GM19395 (cell line): Measurements from ENCODE around the gene REXO4.
A peak's percentile ranks its signal among the peaks of the same experiment; 100 is the strongest.

Experiments
- ATAC-seq: cut with Tn5 transposase; IDR thresholded peaks from one replicate; pipeline ENCODE4 v1.9.1; 2021; ENCODE audit warnings: mild to moderate bottlenecking, moderate library complexity; ENCODE audit not compliant: unreplicated experiment

Gene REXO4

DNA sequence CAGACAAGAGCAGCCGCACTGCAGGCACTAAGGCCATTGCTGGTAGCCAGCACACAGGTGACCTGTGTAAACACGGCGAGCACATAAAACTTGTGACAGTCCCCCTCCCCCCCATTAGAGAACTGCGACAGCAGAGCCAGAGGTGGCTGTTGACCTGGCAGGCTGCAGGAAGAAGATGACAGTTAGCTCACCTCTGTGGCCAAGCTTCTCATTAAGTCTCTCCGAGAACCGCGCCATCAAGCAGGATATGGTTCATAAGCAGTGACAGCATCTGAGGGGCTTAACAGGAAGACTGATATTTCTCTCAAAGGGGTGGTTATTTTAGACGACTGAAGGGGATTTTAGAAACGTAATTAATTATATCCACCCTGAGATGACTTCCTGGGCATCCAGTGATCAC, 47.1 kb downstream of the REXO4 start:
- ATAC-seq = no peak

DNA sequence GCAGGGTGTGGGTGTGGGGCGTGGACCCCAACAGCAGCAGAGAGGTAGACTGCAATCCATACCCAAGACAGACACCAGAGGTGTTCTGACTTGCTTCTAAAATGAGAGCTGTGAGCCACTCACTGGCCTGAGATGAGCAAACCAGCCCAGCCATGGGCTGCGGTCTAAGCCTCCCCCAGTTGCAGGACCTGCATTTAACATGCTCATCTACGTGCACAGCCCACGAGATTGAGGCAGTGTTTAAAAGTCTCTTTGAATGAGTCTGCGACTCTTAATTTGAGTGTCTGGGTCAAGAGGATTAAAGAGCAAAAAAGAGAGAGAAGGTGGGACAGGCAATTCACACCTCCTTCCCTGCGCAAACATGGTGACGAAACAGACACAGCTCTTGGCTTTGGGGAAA, 47.9 kb downstream of the REXO4 start:
- no peak for ATAC-seq

DNA sequence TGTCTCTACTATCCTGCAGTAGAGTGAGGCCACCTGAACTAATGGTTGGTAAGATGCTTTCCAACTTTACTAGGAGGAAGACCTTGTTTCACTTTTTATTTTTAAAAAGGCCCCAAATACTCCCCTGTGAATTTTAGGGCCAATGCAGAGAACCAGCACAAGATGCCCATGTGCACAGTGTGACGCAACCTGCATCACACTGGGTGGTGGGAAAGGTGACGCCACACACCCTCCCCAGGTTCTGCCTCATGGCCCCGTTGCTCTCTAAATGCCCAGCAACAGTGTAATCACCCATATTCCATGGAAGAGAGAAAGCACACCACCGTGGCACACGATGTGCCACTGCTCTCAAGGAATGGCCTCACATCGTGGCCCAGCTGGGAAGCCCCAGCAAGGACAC, 48.4 kb downstream of the REXO4 start:
- ATAC-seq = no peak

DNA sequence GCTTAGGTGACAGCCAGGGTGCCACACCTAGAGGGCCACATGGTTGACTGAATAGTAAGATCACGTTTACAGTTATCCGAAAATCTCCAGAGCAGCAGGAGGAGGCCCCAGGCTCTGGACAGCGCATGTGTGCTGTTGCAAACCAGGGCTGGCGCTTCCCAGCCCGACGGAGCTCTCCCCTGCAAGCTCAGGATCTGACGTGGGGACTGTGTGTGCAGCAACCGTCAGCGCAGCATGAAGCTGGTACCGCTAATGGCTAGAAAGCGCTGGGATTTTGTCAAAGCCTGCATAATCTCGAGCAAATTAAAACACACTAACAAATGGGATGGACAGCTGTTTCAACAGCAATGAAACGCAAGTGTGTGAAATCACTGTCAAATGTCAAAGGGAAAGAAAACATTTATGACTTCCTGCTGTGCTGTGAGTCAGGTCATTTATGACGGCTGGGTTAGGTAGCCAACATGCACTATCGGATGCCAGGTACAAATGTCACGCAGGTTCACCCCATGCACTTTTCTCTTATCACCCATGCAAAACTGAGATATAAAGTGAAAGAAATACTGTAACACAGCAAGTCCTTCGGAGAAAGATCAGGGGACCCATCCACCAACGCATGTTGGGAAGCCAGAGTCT, 49.4 kb downstream of the REXO4 start:
- ATAC-seq = no peak

DNA sequence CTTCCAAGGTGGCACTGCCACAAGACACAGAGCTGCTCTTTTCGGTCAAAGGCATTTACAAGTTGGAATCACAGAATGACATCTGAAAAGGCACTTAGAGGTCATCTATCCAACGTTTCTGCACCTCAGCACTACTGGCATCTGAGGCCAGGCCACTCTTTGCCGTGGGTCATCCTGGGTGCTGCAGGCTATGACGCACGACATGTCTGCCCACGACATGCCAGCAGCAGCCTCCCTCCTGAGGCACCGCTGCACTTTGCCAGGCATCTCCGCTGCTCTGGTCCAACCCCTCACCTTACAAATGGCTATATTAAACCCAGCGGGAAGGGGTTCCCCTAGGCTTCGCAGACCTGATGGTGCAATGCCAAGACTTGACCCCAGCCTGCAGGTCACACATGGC, 50.0 kb downstream of the REXO4 start:
- ATAC-seq = no peak

DNA sequence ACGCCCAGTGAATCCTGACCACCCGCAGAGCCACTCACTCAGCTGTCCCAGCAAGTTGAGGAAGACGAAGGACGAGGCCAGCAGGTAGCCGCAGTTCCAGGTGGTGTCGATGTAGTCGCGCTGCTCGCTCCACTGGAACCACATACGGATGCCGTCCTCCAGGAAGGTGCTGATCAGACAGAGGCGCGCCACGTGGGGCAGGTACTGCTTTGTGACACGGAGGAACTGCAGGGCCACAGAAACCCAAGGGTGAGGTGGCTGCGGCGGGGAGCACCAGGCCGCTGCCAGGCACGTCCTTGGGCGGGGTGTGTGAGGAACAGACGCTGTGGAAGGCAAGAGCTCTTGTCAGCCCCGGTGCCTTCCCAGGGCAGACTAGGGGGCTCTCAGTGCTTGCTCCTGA, 50.6 kb downstream of the REXO4 start:
- no peak for ATAC-seq

DNA sequence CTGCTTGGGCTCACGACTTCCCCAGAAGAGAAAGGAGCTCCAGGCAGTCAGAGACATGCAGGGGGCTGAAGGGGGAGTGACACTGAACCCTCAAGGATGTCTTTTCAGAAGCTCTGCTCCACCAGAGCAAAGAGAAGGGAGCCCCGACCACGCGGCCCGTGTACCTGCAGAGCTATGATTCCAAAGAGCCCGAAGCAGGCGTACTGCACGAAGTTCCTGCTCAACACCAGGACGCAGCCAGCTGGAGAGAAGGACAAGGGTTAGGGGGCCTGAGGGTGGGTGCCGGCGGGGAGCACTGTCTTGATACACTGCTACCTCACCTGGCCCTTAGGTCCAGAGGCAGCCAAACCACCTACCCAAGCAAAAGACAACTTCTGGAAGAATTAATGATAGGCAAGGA, 51.4 kb downstream of the REXO4 start:
- no peak for ATAC-seq

DNA sequence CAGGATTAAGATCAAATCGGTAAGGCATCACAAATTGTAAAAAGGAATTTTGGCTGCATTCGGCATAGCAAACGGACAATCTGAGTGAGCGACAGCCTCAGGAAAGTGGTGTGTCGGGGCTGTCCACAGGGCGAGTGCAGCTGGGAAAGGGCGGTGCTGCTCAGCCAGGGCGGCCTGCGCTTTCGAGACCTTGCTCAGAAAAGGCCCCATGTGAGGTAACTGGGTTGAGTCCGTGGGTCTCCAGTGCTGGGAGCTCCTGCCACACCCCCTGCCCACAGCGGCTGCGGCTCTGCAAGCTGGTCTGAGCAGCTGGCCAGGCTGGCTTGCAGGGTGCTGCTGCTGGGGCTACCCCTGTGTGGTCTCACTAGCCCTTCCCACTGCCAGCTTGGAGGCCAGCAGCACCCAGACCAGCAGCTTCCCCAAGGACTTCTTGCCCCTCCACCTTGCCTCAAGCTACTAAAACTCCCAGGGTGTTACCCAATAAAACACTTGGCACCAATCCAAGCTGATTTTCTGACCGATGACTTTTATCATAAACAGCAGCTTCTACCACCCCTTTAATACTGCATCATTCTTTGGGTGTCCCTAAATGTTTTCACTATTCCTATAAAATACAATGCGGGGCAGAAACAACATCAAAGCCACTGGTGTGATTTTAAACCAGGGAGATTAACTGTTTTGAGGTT, 55.3 kb downstream of the REXO4 start:
- no peak for ATAC-seq

DNA sequence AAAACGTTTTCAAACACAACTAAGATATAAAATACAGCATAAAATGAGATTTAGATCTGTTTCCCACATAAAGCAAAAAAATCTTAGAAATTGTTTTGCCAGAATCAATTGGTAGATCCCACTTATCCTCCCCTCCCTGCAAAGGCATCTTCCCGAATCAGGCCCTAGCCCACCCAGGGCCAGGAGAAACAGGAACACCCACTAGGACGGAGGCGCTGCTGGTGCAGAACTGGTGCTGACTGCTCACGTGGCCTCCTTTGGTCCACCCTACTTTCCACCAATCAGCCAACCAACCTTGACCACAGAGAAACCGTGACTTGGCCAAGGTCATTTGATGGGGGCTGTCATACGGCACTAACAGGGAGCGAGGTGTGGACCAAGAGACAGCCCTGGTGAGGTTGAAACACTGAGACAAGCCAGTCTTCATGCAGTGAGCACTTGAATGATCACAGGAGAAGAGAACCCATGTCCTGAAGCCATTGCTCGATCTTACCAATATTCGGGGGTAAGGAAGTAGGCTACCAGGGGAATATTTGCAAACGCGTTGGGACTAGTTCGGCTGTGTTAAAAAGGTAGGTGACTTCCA, 56.2 kb downstream of the REXO4 start:
- no peak for ATAC-seq

DNA sequence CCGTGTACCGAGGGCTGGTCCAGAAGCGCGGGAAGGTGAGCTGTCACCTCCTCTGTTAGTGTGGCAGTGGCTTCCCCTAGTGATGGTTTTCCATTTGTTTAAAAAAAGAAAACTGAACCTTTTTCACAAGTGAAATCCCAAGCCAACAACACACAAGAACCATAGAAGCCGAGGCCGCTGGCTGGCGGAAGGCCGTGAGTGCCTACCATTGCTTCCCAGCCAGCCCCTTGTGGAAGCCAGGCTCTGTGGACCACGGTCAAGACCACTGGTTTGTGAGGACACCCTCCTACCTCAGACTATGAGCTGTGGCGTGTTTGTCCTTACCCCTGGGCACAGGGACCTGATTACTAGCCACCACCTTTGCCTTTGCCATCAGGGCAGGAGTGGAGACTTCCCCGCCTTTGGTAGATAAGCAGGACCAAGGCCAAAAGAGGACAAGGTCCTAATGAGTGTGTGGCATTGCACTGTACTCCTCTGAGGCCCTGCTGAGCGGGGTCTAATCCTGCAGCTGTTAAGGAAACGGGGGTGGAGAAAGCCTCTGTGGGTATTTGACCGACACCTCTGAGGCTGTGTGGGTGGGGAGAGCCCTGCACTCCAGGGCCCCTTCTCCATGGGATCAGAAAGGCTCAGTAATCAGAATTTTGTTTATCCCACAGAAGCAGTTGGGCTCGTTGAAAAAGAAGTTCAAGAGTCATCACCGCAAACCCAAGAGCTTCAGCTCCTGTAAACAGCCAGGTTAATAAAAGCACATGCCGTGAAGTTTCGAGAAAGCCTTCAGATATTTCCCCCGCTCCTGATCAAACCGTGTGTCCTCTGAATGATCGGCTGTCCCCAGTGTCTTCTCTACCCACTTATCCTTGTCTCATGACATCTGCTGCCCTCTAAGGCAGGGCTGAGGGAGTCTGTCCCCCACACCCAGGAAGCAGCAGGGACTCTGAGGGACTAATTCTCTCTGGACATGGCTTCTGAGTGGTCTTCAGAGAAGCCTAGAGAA, 57.1 kb downstream of the REXO4 start:
- no peak for ATAC-seq

DNA sequence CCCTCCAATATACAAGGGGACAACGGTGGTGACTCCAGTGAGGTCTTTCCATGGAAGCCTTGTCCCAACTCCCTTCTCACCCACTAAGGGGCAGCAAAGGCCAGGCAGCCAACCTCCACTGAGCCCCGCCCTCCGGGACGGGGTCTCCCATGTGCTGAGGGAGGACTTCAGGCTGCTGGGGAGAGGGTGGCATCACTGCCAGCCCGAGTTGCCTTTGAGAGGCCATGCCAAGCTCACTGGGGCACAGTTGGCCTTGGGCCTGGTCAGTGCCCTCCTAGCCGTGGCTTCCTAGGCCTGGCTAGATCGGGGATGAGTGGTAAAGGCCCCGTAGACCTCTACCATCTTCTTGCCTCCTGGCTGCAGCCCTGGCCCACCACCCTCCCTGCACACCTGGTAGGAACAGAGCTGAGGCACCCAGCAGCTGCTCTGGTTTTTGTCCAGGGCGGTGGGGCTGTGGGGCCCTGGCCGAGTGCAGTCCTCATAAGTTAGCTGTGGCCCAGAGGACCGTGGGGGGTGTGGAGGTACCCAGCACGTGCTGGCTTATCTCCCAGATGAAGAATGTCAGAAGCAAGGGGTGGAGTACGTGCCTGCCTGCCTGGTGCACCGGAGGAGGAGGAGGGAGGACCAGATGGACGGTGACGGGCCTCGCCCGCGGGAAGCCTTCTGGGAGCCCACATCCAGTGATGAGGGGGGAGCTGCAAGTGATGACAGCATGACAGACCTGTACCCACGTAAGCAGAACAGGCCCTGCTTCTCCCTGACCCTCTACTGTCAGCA, 58.2 kb downstream of the REXO4 start:
- ATAC-seq = no peak

DNA sequence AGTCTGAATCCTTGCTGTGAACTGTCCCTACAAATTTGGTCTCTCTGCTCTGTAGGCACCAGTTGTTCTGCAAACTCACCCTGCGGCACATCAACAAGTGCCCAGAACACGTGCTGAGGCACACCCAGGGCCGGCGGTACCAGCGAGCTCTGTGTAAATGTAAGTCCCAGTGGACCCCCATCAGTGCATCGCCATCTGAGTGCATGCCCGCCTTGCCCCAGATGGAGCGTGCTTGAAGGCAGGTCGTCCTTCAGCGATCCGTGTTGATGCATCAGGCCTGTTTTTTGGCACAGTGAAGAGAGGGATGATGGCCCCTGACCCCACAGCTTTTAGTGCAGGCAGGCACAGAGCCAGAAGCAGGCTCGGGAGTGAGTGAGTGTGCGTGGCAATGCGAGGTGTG, 60.2 kb downstream of the REXO4 start:
- no peak for ATAC-seq

DNA sequence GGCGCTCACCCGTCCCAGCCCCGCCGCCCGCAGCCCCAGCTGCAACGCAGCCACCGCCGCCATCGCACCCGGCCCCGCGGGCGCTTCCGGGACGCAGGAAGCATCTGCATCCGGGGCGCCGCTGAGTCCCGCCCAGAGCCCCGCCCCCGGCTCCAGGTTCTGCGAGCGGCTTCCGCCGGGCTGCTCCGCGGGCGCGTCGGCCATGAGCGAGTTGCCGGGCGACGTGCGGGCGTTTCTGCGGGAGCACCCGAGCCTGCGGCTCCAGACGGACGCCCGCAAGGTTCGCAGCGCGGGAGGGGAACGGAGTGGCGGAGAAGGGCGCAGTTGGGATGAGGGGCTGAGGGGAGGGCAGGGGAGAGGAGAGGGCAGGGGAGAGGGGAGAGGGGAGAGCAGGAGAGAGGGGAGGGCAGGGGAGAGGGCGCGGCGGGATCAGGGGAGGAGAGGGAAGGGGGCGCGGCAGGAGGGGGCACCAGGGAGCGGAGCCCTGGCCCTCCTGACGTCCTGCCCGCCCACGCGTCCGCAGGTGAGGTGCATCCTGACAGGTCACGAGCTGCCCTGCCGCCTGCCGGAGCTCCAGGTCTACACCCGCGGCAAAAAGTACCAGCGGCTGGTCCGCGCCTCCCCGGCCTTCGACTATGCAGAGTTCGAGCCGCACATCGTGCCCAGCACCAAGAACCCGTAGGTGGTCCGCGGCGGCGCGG, 61.3 kb downstream of the REXO4 start, which contains the start of the genes SURF1 and SURF2:
TSS of gene SURF1 (minus strand) at position 97 of the 701 bp plus-strand sequence. CDS start at position 63, 34 bp downstream.
TSS of gene SURF2 (plus strand) at position 160 of the 701 bp plus-strand sequence. CDS start at position 203, 43 bp downstream.
- ATAC-seq = peak; percentile 47
